Right lobe of liver (tissue), 4 donors: ENCODE data around the gene MTMR6.

ENCODE experiments used
- CTCF ChIP-seq, 4 donors: fragments of 200-600 bp in 3 of 4; fragments of 450-650 bp in 1 of 4; IDR thresholded peaks; one replicate each; pipeline versions ENCODE4 v1.5.1 to v1.8.0; 2016 to 2022; ENCODE audit warnings: antibody characterized with exemption in 4 of 4, mild to moderate bottlenecking in 2 of 4
- POLR2A ChIP-seq: fragments of 450-650 bp; IDR thresholded peaks from one replicate; pipeline ENCODE4 v1.6.1; 2017; ENCODE audit warnings: antibody characterized with exemption, mild to moderate bottlenecking
- donor health status: DM: no; HTN: no; CAD: no.
- donor health status: DM: no; HTN: no; CAD: no.
- donor health status: DM: no; HTN: yes; CAD: no.

DNA sequence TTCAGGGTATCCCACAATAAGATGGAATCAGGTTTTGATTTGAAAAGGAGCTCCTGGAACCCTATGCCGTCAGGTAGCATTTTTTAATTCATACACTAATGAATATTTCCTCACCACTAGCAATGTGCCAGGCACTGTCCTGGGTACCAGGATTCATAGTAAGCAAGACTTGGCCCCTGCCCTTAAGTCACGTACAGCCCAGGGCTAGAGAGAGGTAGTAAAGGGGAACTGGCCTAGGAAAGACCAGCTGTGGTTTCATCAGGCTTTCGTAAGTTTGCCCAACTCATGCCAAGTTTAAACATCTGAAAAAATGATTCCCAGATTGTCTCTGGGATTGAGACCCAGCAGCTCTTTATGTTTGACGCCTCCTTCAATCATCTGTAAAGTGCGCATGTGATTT lies 69.3 kb downstream of the MTMR6 start:
- TF ChIP-seq CTCF (IDR thresholded peaks at IDR 0.05), result no peak
- no peak for TF ChIP-seq POLR2A
